Osteocyte (in vitro differentiated cells): ENCODE data around the gene SPATA33. TPM values are rescaled to one million over a fixed set of nuclear protein-coding genes. Genes with fewer than 3 reads are reported as not detected.

ENCODE experiments used
- DNase-seq: peaks from one replicate; pipeline ENCODE4 v3.0.0; 2021; ENCODE audit warnings: mixed read lengths; ENCODE audit not compliant: unreplicated experiment; ENCODE audit errors: extremely low spot score
- H3K27ac Mint-ChIP-seq: one replicate; pipeline ENCODE4 v1.8.0; 2021; ENCODE audit warnings: mild to moderate bottlenecking, mixed read lengths; ENCODE audit not compliant: unreplicated experiment
- H3K27me3 Mint-ChIP-seq: one replicate; pipeline ENCODE4 v1.8.0; 2021; ENCODE audit warnings: mixed read lengths; ENCODE audit not compliant: unreplicated experiment
- H3K36me3 Mint-ChIP-seq: one replicate; pipeline ENCODE4 v1.8.0; 2021; ENCODE audit warnings: mixed read lengths; ENCODE audit not compliant: unreplicated experiment
- H3K4me1 Mint-ChIP-seq: one replicate; pipeline ENCODE4 v1.8.0; 2021; ENCODE audit warnings: mixed read lengths; ENCODE audit not compliant: unreplicated experiment
- H3K4me3 Mint-ChIP-seq: one replicate; pipeline ENCODE4 v1.8.0; 2021; ENCODE audit warnings: mild to moderate bottlenecking, moderate library complexity, mixed read lengths; ENCODE audit not compliant: unreplicated experiment
- H3K9me3 Mint-ChIP-seq: one replicate; pipeline ENCODE4 v1.8.0; 2021; ENCODE audit warnings: mixed read lengths; ENCODE audit not compliant: unreplicated experiment
- CTCF ChIP-seq: fragments of 200-600 bp; sonication (generic); IDR thresholded peaks from 2 replicates; pipeline ENCODE4 v1.5.0; 2021; ENCODE audit warnings: antibody characterized with exemption, mild to moderate bottlenecking, moderate library complexity
- total RNA-seq: library from RNA; stranded (reverse); gene quantifications from 2 replicates; pipeline ENCODE4 v1.2.1, GENCODE V29; 2021

The SPATA33 gene
- total RNA-seq, 1 donor from 2014 or later = 18.3 TPM

- Mint-ChIP-seq H3K4me1 (peaks cover 6% of the 10 kb centered on the region), H3K27me3 (no peaks in the 10 kb centered on the region), H3K4me3 (no peak overlapping the region), H3K36me3 (peaks cover 16% of the 10 kb centered on the region), H3K9me3 (no peaks in the 10 kb centered on the region), H3K27ac (no peak overlapping the region)
- no peak for TF ChIP-seq CTCF
- DNase-seq = no peak
Observed at GRCh38 chr16:89695086-89695874, 37.6 kb downstream of the SPATA33 start.

- no peak for TF ChIP-seq CTCF
- no peak overlapping the region for H3K27ac Mint-ChIP-seq
- no peak for DNase-seq
Observed at GRCh38 chr16:89695875-89696669, 38.4 kb downstream of the SPATA33 start.

GRCh38 chr16:89696670-89697128 lies 39.1 kb downstream of the SPATA33 start:
- H3K4me1 Mint-ChIP-seq = peaks cover 9% of the 10 kb centered on the region
- TF ChIP-seq CTCF = no peak
- H3K27ac Mint-ChIP-seq = no peak overlapping the region
- H3K4me3 Mint-ChIP-seq = no peak overlapping the region
- DNase-seq = no peak
- H3K36me3 Mint-ChIP-seq = peaks cover 13% of the 10 kb centered on the region
- H3K9me3 Mint-ChIP-seq = no peaks in the 10 kb centered on the region
- H3K27me3 Mint-ChIP-seq = no peaks in the 10 kb centered on the region

More at GRCh38 chr16:89695875-89696669, 38.4 kb downstream of the SPATA33 start:
- peaks cover 13% of the 10 kb centered on the region for H3K36me3 Mint-ChIP-seq
- H3K9me3 Mint-ChIP-seq = no peaks in the 10 kb centered on the region
- peaks cover 9% of the 10 kb centered on the region for H3K4me1 Mint-ChIP-seq
- H3K27me3 Mint-ChIP-seq = no peaks in the 10 kb centered on the region
- H3K4me3 Mint-ChIP-seq = no peak overlapping the region

GRCh38 chr16:89697161-89697615 lies 39.6 kb downstream of the SPATA33 start:
- no peak for TF ChIP-seq CTCF
- Mint-ChIP-seq H3K4me3 (no peak overlapping the region), H3K27me3 (no peaks in the 10 kb centered on the region), H3K36me3 (peaks cover 12% of the 10 kb centered on the region), H3K9me3 (no peaks in the 10 kb centered on the region), H3K4me1 (peaks cover 9% of the 10 kb centered on the region), H3K27ac (no peak overlapping the region)
- DNase-seq = no peak
